SHP77 treated with DMSO at 0.1 percent for 48 hours (cell line): Measurements from ENCODE around the gene ZNF644.
"Not testable (repeated sequence)": the region's sequence is repeated elsewhere in the genome, so short reads cannot be mapped to it uniquely, and the experiment has no call there.

ENCODE experiments used
- DNase-seq: peaks from one replicate; lab custom pipeline; 2025; lab: John Stamatoyannopoulos, UW

Gene ZNF644

DNA sequence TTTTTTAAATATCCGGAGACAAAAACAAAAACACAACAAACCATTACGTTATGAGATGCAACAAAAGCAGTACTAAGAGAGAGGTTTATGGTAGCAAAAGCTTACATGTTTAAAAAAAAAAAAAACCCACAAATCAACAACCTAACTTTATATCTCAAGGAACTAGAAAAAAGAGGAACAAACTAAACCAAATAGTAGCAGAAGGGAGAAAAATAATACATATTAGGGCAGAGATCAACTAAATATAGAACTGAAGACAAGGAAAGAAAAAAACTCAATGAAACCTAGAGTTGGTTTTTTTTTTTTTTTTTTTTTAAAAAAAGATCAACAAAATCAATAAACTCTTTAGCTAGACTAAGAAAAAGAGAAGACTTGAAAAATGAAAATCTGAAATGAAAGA lies 34.9 kb downstream of the ZNF644 start:
- no peak for DNase-seq

DNA sequence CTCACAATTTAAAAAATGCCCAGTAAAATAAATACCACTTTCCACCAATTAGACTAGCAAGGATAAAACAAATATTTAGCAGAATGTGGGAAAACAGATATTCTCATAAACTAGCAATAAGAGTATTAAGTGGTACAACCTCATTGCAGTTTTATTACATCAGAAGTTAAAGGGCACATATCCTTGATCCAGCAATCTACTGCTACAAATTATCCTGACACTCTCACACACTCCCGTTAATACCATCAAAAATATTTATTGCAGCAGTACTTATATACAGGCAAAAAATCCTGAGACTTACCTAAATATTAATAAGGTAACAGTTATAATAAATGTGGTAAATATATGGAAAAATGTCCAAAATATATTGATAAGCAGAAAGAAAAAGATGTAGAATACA lies 44.3 kb downstream of the ZNF644 start:
- DNase-seq = no peak

DNA sequence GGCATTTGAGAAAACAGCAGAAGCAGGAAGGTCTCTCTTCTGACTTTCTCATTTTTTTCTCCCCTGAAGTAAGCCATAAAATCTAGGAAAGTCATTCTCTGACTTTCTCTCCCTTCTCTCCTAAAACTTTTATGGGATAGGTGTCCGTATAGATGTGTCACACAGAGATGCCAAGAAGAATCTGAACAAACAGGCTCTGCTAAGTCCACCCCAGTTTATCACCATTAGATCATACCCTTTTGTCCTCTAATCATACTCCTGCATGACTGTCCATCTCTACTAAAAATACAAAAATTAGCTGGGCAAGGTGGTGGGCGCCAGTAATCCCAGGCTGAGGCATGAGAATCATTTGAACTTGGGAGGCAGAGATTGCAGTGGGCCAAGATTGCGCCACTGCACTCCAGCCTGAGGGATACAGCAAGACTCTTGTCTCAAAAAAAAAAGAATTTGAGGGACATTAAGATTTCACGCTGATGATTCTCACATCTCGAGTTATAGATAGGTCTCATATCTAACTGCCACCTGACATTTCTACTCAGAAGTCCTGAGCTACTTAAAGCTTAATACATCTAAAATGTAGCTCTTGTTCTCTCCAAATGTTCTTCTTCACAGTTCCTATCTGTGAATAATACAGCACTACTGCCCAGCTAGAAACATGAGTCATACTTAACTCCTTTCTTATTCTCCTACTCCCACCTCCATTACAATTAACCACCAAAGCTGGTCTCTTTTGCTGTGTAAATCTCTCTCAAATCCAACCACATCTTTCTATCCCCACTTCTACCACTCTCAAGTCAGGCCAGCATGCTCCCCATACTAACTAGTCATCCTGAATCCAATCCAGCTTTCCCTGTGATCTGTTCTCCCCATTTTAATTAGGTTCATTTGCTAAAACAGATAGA lies 47.7 kb downstream of the ZNF644 start:
- no peak for DNase-seq

DNA sequence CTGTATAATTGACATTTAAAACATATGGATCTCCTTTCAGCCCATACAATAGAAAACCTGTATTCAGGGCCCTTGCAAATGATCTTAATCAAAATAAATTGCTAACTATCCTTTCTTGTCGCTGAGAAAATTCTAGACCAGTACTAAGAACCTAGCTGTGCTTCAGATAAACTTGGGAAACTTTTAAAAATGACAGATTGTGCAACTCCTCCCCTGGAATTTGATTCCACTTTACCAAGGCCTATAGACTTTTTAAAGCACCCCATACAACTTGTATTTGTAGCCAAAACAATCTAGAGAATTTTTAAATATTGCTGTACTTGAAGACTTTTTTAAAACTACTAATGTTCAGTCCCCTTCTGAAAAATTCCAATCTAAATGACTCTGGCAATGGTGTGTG lies 51.6 kb downstream of the ZNF644 start:
- DNase-seq = no peak

DNA sequence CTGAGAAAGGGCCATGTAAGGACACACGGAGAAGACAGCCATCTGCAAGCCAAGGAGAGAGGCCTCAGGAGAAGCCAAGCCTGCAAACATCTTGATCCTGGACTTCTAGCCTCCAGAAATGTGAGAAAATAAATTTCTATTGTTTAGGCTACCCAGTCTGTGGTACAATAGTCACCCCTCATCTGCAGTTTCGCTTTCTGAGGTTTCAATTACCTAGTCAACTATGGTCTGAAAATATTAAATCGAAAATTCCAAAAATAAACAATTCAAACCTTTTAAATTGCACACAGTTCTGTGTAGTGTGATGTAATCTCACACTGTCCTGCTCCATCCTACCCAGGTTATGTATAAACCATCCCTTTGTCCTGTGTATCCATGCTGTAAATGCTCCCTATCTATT lies 52.6 kb downstream of the ZNF644 start:
- DNase-seq = no peak

DNA sequence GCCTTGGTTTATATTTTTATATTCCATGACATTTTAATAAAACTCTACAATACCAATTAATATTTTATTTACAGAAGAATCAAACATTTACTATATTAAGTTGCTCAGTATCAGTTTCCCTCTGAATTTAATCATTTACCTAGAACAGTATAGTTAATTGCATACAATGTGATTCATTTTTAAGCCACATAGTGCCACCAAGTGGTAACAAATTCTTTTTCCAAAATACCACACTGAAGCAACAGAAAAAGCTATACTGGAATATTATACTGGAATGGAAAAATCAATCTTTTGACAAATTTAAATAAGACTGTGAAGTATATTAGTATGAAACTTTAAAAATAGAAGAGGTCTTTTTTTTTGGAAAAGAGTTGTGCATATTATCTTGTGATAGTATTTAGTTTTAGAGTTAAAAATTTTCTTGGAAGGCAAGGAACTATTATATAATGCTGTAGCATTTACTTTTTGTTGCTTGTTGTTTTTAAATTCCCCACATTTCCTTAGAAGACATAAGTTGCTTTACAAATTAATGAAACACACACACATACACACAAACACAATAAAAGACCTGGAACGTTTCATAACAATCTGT lies 57.3 kb downstream of the ZNF644 start:
- DNase-seq = peak; percentile 1

DNA sequence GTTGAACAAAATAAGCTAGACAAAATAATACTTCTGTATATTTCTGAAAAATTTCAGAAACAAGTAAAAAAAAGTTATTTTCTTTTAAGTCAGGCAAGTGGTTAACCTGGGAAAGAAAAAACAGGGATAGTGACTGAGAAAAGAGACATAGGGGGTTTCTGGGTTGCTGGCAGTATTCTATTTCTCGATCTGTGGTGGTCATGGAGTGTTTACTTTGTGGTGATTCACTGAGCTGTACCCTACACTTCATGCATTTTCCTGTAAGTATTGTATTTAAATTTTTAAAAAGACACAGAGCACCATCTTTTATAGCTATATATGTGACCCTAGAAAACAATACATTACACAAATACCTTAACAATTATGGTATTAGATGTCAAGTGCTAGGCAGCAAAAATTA lies 58.2 kb downstream of the ZNF644 start:
- DNase-seq = no peak

DNA sequence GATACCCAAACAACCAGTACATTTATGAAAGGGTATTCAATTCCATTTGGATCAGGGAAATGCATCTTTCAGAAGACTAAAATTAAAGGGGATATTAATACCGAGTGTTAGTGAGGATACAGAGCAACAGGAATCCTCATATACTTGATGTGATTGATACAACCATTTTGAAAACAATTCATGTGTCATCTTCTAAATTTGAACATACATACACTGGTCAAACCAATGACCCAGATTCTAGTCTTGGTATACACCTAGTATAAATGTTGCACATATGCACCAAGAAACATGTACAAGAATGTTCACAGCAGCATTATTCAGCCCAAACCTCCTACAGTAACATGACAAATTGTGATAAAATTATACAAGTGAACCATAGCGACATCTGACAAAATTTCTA lies 58.6 kb downstream of the ZNF644 start:
- DNase-seq = no peak

DNA sequence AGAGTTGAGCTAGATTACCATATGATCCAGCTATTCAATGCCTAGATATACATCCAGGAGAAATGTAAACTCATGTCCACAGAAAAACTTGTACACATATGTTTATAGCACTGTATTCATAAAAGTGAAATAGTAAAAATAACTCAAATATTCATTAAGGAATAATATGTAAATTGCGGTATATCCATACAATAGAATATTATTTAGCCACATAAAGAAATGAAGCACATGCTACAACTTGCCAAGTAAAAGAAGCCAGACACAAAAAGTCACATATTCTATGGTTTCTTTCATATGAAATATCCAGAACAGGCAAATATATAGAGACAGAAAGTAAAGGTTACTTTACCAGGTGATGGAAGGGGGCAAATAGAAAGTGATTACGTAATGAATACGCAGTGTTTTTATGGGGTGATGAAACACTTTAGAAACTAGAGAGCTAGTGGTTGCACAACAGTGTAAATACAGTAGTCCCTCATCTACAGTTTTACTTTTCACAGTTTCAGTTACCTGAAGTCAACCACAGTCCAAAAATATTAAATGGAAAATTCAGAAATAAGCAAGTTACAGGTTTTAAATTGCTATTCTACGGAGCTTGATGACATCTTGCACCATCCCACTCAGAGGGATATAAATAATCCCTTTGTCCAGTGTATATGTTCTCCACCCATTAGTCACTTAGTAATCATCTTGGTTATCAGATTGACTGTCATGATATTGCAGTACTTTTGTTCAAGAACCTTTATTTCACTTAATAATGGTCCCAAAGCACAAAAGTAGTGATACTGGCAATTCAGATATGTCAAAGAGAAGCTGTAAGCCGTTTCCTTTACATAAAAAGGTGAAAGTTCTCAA lies 62.3 kb downstream of the ZNF644 start:
- DNase-seq = no peak

DNA sequence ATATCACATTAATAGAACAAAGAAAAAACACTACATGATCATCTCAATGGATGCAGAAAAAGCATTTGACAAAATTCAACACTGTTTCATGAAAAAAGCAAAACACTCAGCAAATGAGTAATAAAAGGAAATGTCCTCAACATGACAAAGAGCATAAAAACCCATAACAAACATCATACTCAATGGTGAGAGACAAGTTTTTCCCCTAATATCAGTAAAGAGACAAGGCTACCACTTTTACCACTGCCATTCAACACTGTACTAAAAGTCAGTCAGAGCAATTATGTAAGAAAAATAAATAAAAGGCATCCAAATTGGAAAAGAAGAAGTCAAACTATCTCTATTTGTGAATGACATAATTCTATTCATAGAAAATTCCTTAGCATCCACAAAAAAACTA lies 64.3 kb downstream of the ZNF644 start:
- DNase-seq = no peak

DNA sequence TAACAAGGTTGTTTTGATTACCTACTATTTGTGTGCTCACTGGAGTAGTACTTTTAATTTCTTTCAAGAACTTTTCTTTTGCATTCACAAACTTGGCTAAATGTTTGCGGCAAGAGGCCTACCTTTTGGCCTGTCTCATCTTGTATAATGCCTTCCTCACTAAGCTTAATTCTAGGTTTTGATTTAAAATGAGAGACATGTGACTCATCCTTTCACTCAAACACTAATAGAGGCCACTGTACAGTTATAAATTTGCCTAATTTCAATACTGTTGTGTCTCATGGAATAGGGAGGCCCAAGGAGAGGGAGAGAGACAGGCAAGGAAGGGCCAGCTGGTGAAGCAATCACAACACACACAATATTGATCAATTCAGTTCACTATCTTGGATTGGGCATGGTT lies 66.1 kb downstream of the ZNF644 start:
- no peak for DNase-seq

DNA sequence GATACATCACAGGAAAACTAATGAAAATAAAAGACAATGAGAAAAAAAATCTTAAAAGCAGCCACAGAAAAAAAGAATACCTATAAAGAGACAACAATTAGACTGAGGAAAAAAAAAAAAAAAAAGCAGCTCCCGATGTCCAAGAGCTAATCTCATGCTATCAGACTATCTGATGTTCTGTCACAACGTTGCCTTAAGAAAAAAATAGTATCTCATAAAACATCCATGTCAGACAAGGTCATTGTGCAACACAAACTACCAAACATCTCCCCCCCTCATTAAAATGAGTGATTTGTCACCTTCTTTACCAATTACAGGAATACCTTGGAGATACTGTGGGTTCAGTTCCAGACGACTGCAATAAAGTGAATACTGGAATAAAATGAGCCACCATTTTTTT lies 68.9 kb downstream of the ZNF644 start:
- DNase-seq = no peak

DNA sequence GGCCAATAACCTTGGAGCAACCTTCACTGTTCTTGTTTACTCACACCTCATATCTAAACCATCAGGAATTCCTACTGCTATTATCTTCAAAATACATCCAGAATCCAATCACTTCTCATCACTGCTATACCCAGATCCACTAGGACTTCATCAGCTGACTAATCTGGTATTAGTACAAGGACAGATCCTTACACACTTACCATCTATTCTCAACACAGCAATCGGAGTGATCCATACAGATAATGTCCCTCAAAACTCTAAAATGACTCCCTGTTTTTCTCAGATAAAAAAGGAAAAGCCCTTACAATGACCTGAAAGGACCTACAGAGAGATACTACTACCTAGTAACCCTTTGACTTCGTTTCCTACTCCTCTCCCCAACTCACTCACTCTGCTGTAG lies 70.8 kb downstream of the ZNF644 start:
- no peak for DNase-seq

DNA sequence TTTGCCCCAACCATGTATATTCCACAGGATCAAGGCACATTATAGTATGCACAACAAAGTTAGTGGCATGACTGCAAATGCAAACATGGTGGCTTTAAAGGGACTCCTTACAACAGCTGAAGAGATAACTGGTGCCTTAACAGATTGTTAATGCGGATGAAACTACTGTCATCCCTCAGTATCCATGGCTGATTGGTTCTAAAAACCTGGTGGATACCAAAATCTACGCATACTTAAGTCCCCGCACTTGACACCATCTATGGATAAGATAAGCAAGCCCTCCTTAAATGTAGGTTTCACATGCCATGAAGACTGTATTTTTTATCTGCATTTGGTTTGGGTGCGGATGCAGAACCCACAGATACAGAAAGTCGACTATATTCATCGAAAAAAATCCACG lies 73.5 kb downstream of the ZNF644 start:
- no peak for DNase-seq

DNA sequence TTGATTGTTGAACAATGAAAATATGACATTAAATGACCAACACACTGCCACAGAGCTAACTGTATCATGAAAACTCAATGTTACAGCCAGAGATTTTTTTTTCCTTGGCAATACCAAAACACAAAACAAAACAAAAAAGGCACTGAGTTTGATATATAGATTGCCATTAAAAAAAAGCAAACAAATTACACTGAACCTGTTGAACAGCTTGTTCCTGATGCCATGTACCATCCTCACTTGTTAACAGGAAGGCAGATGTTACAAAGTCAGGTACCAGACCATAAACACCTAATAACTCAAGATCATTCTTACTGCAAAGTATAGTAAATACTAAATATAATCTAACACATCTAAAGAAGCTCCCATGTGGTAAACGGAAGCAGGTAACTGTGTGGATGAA lies 75.2 kb downstream of the ZNF644 start:
- DNase-seq = no peak

DNA sequence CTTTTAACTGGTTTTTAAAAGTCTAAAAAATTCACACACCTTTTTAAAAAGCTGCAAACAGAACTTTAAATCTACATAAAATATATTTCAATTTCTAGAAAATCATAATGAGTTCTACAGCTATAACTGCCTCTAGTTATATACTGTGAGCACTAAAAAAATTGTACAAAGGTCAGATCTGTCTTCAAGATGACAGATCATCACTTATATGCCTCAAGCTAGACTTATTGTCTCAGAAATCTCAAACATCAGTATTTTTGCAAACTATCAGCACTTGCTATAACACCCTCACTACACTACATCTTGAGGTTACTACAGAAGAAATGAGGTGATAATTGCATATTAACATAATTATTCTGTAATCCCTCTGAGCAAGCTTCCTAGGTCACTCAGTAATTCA lies 76.5 kb downstream of the ZNF644 start:
- DNase-seq = no peak

DNA sequence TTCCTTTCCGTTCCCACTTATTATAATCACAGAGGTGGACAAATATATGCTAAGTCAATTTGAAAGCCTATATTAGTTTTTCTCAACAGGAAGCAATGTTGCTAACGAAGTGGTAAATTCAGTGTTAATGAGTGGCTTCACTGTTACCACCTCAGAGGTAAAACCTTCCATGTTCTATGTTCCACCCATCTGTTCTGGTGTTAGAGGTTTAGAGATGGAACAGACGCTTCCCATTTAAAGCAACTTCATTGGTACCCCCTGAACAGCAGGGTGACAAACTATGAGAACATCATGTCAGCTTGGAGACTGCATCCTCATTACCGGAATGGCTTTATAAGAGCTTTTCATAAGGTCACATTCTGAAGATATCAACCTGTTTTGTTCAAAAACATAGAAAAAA lies 77.9 kb downstream of the ZNF644 start:
- no peak for DNase-seq

DNA sequence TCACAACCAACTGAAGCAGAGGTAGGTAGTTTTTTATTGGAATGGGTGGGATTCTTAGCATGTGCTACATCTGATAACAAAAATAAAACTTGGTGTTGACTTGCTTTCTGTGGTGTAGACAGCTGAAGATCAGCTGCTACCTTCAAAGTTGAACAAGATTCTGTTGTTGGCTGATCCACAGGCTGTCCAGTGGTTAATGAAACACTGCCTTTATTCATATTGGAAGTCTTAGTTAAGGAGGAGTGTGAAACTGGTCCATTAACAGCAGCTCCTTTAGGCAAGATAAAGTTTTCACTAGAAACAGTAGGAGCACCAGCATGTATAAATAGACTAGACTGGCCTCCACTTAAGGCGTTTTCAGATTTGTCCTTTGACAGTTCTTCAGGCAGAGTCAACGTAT lies 81.1 kb downstream of the ZNF644 start:
- no peak for DNase-seq

DNA sequence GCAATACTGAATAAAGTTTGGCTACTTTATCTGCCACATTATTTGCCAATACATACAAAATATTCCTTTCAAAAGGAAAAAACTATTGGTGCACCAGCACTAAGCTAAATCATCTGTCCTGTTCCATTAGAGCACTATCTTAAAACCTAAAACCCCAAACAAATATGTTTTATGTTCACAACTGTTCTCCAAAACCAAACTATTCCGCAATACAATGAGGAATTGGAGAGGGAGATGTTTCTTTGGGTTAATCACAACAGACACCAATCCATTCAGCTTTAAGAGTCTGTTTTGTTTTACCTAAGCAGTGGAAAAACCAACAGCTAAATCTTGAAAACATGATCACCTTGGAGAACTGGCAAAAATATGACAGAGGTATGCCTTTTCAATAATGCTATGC lies 85.1 kb downstream of the ZNF644 start:
- DNase-seq = no peak

DNA sequence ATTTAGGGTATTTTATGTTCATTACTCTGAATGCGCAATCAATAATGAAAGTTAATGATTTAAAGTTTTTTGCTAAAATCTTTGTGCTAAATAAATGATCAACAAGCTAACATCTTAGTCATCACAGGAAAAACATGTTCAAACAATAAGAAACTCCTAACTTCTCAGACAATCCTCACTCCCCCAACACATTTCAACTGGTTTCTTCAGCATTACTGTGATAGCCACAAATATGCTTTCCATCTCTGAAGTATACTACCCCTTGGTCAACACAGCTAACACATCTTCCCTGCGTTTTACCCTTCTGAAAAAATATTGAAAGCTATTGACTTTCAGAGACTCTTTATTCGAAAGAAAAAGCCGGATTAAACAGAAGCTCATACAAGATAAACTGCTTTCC lies 85.8 kb downstream of the ZNF644 start:
- DNase-seq = no peak

DNA sequence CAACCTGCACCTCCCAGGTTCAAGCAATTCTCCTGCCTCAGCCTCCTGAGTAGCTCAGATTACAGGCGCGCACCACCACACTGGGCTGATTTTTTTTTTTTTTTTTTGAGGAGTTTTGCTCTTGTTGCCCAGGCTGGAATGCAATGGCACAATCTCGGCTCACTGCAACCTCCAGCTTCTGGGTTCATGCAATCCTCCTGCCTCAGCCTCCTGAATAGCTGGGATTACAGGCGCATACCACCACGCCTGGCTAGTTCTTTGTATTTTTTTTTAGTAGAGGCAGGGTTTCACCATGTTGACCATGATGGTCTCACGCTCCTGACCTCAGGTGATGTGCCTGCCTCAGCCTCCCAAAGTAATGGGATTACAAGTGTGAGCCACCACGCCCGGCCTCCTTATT lies 93.6 kb downstream of the ZNF644 start:
- not testable (repeated sequence) for DNase-seq

DNA sequence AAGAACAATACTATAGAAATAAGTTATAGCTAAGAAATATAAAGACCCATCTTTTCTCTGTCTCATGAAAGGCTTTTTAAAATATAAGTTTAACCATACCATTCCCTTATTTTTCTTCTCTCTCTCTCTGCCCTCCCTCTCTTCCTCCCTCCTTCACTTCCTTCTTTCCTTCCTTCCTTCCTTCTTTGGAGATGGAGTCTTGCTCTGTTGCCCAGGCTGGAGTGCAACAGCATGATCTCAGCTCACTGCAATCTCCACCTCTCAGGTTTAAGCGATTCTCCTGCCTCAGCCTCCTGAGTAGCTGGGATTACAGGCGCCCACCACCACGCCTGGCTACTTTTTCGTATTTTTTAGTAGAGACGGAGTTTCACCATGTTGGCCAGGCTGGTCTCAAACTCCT lies 94.2 kb downstream of the ZNF644 start:
- not testable (repeated sequence) for DNase-seq

DNA sequence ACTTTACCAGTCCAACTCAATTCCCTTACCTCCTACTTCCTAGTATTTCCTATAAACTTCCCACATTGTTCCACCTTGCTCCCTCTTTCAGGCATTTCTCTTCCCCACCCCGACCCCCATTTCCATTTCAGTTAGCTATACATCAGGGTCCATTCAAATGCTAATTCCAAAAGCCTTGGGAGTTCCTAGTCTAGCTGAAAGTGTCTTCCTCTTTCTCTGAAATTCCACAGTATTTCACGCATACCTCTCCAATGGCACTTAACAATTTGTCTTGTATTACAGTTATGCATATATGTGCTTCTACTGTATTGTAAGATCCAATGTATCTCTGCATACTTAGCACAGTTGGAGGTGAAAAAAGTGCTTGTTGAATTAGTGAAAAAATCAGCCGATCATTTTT lies 94.9 kb downstream of the ZNF644 start:
- no peak for DNase-seq
